ENCODE data around the gene ASIC2. TPM values are rescaled to one million over a fixed set of nuclear protein-coding genes. Genes with fewer than 3 reads are reported as not detected.

Gene ASIC2
- total and polyA plus RNA-seq, 2 experiments from 2014 or later = 0.52 to 2.8 TPM

- Mint-ChIP-seq H3K36me3 (ENCODE audit: low read depth) (no peaks in the 10 kb centered on the region; the same call in 2 of the 3 replicates), H3K27ac (no peak overlapping the region), H3K9me3 (no peaks in the 10 kb centered on the region), H3K4me3 (no peak overlapping the region), H3K4me1 (peaks cover 10% of the 10 kb centered on the region; the same call in 1 of the 3 replicates), H3K27me3 (ENCODE audit: insufficient read depth, low read depth, poor library complexity) (peaks cover 12% of the 10 kb centered on the region)
- Histone ChIP-seq H3K79me2 (replicated peaks; ENCODE audit: insufficient read depth) (no peaks in the 10 kb centered on the region), H3K4me1 (ENCODE audit: insufficient read depth) (no peaks in the 10 kb centered on the region), H3K9me2 (ENCODE audit: insufficient read depth) (peaks cover 4% of the 10 kb centered on the region; the same call in 1 of the 2 replicates), H3K4me2 (no peak overlapping the region), H3K27ac (ENCODE audit: low read depth) (no peak overlapping the region), H2AFZ (no peak overlapping the region), H3K27me3 (ENCODE audit: insufficient read depth) (no peaks in the 10 kb centered on the region), H3F3A (replicated peaks; ENCODE audit: low read depth) (no peaks in the 10 kb centered on the region), H3K4me3 (no peak overlapping the region), H4K20me1 (replicated peaks; ENCODE audit: insufficient read depth) (no peaks in the 10 kb centered on the region), H3K36me3 (ENCODE audit: insufficient read depth) (no peaks in the 10 kb centered on the region)
- DNase-seq (ENCODE audit: low spot score) = no peak
- TF ChIP-seq NANOG (IDR thresholded peaks at IDR 0.05; ENCODE audit: borderline replicate concordance) (no peak), ZNF114 (CRISPR knock-in tag; IDR thresholded peaks at IDR 0.05) (no peak), EZH2phosphoT487 (IDR thresholded peaks at IDR 0.05; ENCODE audit: unreplicated experiment) (no peak), POLR2AphosphoS5 (IDR thresholded peaks at IDR 0.05; ENCODE audit: low read depth) (no peak), CTCF (conservative IDR thresholded peaks at IDR 0.05; ENCODE audit: low read depth in 2 of 2) (no peak), CREB1 (CRISPR knock-in tag; IDR thresholded peaks at IDR 0.05; ENCODE audit: low read depth) (no peak), STAT1 (IDR thresholded peaks at IDR 0.05; ENCODE audit: unreplicated experiment) (no peak), EZH2 (IDR thresholded peaks at IDR 0.05; ENCODE audit: low read depth, unreplicated experiment) (no peak)
- ATAC-seq = no peak
Observed at GRCh38 chr17:33091271-33091670, 201.8 kb downstream of the ASIC2 start.

- no peak overlapping the region for H3K4me3 ChIP-seq
- no peak overlapping the region for H3K27ac ChIP-seq (ENCODE audit: low read depth)
- TF ChIP-seq CTCF (conservative IDR thresholded peaks at IDR 0.05; ENCODE audit: low read depth in 2 of 2) = no peak
- no peaks in the 10 kb centered on the region for H3K9me3 Mint-ChIP-seq
- no peaks in the 10 kb centered on the region for H3K27me3 ChIP-seq (ENCODE audit: insufficient read depth)
- H3K36me3 Mint-ChIP-seq (ENCODE audit: low read depth) = no peaks in the 10 kb centered on the region; the same call in 2 of the 3 replicates
- H2AFZ ChIP-seq = no peak overlapping the region
- H3K9me2 ChIP-seq (ENCODE audit: insufficient read depth) = peaks cover 4% of the 10 kb centered on the region; the same call in 1 of the 2 replicates
- ATAC-seq (no peak), DNase-seq (ENCODE audit: low spot score) (no peak)
- H3F3A ChIP-seq (replicated peaks; ENCODE audit: low read depth) = no peaks in the 10 kb centered on the region
- H3K36me3 ChIP-seq (ENCODE audit: insufficient read depth) = no peaks in the 10 kb centered on the region
- peaks cover 10% of the 10 kb centered on the region; the same call in 1 of the 3 replicates for H3K4me1 Mint-ChIP-seq
- H3K27ac Mint-ChIP-seq = no peak overlapping the region
- no peaks in the 10 kb centered on the region for H3K79me2 ChIP-seq (replicated peaks; ENCODE audit: insufficient read depth)
- H3K4me2 ChIP-seq = no peak overlapping the region
- no peaks in the 10 kb centered on the region for H4K20me1 ChIP-seq (replicated peaks; ENCODE audit: insufficient read depth)
- H3K27me3 Mint-ChIP-seq (ENCODE audit: insufficient read depth, low read depth, poor library complexity) = peaks cover 12% of the 10 kb centered on the region
- H3K4me1 ChIP-seq (ENCODE audit: insufficient read depth) = no peaks in the 10 kb centered on the region
- H3K4me3 Mint-ChIP-seq = no peak overlapping the region
Observed at GRCh38 chr17:33090806-33091205, 202.3 kb downstream of the ASIC2 start.
